ENCODE data around the gene MGLL.
A peak's percentile ranks its signal among the peaks of the same experiment; 100 is the strongest.
"Not testable (repeated sequence)": the region's sequence is repeated elsewhere in the genome, so short reads cannot be mapped to it uniquely, and the experiment has no call there.

MGLL gene

DNA sequence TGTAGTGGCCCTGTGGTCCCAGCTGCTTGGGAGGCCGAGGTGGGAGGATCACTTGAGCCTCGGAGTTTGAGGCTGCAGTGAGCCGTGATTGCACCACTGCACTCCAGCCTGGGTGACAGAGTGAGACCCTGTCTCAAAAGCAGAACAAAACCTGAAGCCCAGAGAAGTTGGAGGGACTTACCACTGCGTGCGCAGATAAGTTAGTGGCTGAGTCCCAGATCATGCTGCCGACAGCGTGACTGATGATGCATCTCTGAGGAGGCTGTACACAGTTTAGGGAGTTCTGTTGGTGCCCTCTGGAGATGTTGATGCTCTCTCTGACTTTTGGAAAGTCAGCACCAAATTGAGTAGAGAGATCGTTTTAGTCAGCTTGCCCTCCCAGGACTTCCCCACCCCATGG lies 165.4 kb downstream of the MGLL start:
- TF ChIP-seq, protein P1, sequence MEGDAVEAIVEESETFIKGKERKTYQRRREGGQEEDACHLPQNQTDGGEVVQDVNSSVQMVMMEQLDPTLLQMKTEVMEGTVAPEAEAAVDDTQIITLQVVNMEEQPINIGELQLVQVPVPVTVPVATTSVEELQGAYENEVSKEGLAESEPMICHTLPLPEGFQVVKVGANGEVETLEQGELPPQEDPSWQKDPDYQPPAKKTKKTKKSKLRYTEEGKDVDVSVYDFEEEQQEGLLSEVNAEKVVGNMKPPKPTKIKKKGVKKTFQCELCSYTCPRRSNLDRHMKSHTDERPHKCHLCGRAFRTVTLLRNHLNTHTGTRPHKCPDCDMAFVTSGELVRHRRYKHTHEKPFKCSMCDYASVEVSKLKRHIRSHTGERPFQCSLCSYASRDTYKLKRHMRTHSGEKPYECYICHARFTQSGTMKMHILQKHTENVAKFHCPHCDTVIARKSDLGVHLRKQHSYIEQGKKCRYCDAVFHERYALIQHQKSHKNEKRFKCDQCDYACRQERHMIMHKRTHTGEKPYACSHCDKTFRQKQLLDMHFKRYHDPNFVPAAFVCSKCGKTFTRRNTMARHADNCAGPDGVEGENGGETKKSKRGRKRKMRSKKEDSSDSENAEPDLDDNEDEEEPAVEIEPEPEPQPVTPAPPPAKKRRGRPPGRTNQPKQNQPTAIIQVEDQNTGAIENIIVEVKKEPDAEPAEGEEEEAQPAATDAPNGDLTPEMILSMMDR (IDR thresholded peaks at IDR 0.05; ENCODE audit: control insufficient read depth, extremely low read depth, insufficient read depth), result no peak
- DNase-seq (ENCODE audit: low read depth), result no peak

DNA sequence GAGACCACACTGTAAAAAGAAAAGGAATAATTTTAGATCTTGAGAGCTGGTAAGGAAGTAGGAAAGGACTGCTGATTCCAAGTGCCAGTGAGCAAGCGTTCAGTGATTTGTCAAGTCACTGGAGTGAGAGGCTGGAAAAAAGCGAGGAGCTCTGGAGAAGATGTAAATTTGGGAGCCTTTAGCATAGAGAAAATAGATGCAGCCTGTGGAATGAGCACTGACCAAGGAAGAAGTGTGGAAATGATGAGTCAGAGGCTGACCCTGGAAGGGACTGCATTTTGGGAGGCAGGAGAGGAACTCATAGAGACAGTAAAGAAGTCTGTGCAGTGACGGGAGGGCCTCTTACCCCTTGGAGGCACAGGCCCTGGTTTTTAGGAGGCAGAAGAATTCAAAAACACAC lies 166.7 kb downstream of the MGLL start:
- no peak overlapping the region for H3K4me3 ChIP-seq (ENCODE audit: low read depth, low read length)
- TF ChIP-seq, protein P1 (IDR thresholded peaks at IDR 0.05; ENCODE audit: control insufficient read depth, extremely low read depth, insufficient read depth), result no peak
- no peak for DNase-seq (ENCODE audit: low read depth)

More for the DNA sequence above, 165.4 kb downstream of the MGLL start:
- H3K4me3 ChIP-seq (ENCODE audit: low read depth, low read length), result no peak overlapping the region

GRCh38 chr3:127654993-127655392 lies 167.3 kb downstream of the MGLL start:
- H3K4me3 ChIP-seq (ENCODE audit: low read depth, low read length); DNase-seq (ENCODE audit: low read depth): not testable (repeated sequence)

- TF ChIP-seq, protein P1 (IDR thresholded peaks at IDR 0.05; ENCODE audit: control insufficient read depth, extremely low read depth, insufficient read depth), result no peak
- no peak for DNase-seq (ENCODE audit: low read depth)
- no peak overlapping the region for H3K4me3 ChIP-seq (ENCODE audit: low read depth, low read length)
Observed at GRCh38 chr3:127654374-127654773, 167.9 kb downstream of the MGLL start.

GRCh38 chr3:127652246-127652995 lies 169.9 kb downstream of the MGLL start:
- DNase-seq (ENCODE audit: low read depth), result no peak
- TF ChIP-seq, protein P1 (IDR thresholded peaks at IDR 0.05; ENCODE audit: control insufficient read depth, extremely low read depth, insufficient read depth), result peak; percentile 76
- H3K4me3 ChIP-seq (ENCODE audit: low read depth, low read length), result no peak overlapping the region

DNA sequence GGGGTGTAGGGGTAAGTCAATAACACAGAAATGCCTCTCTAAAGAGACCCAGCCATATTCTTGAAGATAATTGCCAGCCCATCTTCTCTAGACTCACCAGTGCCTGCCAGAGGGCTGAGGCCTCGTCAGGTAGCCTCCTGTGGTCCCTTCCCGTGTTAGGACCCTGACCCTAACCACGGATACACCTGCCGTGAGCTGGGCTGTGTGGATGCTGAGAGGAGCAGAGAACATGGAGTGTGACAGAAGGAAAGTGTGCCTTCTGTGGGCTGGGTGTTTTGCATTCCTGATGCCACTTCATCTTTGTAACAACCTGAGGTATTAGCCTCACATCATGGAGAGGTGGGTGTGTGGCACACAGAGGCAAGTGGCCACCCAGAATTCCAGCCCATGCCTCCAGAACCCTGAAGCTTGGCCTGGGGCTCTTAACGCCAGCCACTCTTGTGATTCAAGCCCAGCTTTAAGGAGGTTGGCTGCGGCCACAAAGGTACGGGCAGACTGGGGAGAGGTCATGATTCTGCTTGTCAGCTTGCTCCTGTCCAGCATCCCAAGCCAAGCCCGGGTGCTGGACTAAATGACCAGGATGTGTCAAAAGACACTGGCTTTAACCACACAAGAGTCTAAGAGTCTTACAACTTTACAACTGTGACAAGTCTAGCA lies 170.7 kb downstream of the MGLL start:
- DNase-seq (ENCODE audit: low read depth), result no peak
- TF ChIP-seq, protein P1 (IDR thresholded peaks at IDR 0.05; ENCODE audit: control insufficient read depth, extremely low read depth, insufficient read depth), result no peak
- no peak overlapping the region for H3K4me3 ChIP-seq (ENCODE audit: low read depth, low read length)

GRCh38 chr3:127650236-127650635 lies 172.1 kb downstream of the MGLL start:
- no peak for DNase-seq (ENCODE audit: low read depth)
- no peak overlapping the region for H3K4me3 ChIP-seq (ENCODE audit: low read depth, low read length)
- TF ChIP-seq, protein P1 (IDR thresholded peaks at IDR 0.05; ENCODE audit: control insufficient read depth, extremely low read depth, insufficient read depth), result no peak

Data from LNCaP clone FGC (cell line).